HG03159 (cell line): Measurements from ENCODE around the gene PCDHB14.
"Not testable (repeated sequence)": the region's sequence is repeated elsewhere in the genome, so short reads cannot be mapped to it uniquely, and the experiment has no call there.

Experiments used
- ATAC-seq: cut with Tn5 transposase; IDR thresholded peaks from one replicate; pipeline ENCODE4 v1.9.1; 2021; ENCODE audit warnings: mild to moderate bottlenecking, moderate library complexity; ENCODE audit not compliant: unreplicated experiment

The PCDHB14 gene

DNA sequence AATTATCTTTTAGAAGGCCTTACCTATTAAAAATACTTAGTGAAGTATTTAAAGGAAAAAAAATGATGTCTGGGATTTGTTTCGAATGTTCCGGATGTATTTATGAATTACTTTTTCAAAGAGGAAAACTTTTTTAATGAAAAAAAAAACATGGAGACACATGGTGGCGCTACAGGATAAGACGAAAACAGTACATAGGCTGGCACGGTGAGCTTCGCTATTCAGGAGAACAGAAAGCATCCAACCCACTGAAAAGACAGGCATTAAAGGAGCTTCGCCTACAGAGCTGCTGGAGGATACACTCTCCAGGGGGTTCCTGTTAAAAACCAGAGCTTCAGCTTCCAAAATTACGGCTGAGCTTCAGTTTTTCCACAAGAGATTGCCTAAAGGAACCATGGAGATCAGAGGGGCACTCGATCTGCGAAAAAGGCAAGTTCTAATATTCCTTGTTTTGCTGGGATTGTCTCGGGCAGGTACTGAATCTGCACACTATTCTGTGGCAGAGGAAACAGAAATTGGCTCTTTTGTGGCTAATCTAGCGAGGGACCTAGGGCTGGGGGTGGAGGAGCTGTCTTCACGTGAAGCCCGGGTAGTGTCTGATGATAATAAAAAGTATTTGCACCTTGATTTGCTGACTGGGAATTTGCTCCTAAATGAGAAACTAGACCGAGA lies at the start of gene PCDHB14:
Gene PCDHB14, plus strand, starts transcription at position 232 of the 672 bp plus-strand sequence. Its CDS starts 163 bp downstream, at position 395.
- ATAC-seq = no peak

DNA sequence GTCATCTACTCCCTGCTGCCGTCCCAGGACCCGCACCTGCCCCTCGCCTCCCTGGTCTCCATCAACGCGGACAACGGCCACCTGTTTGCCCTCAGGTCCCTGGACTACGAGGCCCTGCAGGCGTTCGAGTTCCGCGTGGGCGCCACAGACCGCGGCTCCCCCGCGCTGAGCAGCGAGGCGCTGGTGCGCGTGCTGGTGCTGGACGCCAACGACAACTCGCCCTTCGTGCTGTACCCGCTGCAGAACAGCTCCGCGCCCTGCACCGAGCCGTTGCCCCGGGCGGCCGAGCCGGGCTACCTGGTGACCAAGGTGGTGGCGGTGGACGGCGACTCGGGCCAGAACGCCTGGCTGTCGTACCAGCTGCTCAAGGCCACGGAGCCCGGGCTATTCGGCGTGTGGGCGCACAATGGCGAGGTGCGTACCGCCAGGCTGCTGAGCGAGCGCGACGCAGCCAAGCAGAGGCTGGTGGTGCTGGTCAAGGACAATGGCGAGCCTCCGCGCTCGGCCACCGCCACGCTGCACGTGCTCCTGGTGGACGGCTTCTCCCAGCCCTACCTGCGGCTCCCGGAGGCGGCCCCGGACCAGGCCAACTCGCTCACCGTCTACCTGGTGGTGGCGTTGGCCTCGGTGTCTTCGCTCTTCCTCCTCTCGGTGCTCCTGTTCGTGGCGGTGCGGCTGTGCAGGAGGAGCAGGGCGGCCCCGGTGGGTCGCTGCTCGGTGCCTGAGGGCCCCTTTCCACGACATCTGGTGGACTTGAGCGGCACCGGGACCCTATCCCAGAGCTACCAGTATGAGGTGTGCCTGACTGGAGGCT lies 48.6 kb upstream of the PCDHB14 start:
- ATAC-seq = not testable (repeated sequence)

DNA sequence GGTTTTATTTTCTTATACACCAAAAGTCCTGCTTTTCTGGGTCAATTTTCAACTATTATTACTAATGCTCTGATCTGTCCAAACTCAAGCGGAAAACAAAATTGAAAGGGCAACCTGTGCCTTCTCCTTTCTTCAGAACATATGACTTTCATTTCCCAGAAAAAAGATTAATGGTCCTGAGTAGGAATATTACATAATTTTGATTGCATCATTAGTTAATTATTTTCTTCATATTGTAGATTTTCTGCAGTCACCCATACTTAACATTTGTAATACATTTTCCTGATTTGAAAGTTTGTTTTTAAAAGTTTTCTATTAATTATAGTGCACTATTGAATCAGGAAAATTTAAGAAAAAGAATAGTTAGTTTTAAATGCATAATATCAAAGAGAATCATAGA lies 47.2 kb upstream of the PCDHB14 start:
- no peak for ATAC-seq

DNA sequence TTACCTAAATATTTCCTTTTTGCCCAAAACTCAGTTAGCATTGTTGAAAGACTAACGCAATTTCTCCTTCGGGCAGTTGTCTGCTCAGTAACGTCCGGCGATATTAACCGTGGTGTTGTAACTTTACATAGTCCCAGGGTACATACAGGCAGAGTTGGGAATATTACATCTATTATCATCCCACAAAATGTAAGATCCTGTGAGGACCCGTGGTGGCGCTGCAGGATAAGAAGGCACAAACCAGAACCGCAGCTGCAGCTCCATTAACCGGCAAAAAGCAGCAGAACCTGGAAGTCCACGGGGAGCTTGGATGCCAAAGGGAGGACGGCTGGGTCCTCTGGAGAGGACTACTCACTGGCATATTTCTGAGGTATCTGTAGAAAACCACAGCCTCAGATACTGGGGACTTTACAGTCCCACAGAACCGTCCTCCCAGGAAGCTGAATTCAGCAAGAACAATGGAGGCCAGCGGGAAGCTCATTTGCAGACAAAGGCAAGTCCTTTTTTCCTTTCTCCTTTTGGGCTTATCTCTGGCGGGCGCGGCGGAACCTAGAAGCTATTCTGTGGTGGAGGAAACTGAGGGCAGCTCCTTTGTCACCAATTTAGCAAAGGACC lies 45.5 kb upstream of the PCDHB14 start, which contains the start of gene PCDHB8:
Gene PCDHB8, plus strand, starts transcription at position 214 of the 615 bp plus-strand sequence. Its CDS starts 245 bp downstream, at position 459.
- ATAC-seq = not testable (repeated sequence)

DNA sequence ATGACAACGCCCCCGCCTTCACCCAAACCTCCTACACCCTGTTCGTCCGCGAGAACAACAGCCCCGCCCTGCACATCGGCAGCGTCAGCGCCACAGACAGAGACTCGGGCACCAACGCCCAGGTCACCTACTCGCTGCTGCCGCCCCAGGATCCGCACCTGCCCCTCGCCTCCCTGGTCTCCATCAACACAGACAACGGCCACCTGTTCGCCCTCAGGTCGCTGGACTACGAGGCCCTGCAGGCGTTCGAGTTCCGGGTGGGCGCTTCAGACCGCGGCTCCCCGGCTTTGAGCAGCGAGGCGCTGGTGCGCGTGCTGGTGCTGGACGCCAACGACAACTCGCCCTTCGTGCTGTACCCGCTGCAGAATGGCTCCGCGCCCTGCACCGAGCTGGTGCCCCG lies 43.8 kb upstream of the PCDHB14 start:
- ATAC-seq = not testable (repeated sequence)

DNA sequence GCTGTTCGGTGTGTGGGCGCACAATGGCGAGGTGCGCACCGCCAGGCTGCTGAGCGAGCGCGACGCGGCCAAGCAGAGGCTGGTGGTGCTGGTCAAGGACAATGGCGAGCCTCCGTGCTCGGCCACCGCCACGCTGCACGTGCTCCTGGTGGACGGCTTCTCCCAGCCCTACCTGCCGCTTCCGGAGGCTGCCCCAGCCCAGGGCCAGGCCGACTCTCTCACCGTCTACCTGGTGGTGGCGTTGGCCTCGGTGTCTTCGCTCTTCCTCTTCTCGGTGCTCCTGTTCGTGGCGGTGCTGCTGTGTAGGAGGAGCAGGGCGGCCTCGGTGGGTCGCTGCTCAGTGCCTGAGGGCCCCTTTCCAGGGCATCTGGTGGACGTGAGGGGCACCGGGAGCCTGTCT lies 43.3 kb upstream of the PCDHB14 start:
- not testable (repeated sequence) for ATAC-seq

DNA sequence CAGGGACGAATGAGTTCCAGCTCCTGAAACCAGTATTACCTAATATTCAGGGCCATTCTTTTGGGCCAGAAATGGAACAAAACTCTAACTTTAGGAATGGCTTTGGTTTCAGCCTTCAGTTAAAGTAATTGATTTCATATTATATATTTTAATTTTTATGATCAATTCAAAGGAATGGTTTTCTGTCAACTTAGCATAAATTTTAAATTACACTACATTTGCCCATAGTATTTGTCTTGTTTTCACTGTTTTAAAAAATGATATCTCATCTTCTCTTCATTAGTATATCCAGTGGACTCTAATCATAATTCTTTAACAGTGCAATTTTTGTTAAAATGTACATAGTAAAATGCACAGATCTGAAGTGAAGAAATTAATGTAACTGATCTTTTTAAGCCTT lies 42.8 kb upstream of the PCDHB14 start:
- no peak for ATAC-seq

DNA sequence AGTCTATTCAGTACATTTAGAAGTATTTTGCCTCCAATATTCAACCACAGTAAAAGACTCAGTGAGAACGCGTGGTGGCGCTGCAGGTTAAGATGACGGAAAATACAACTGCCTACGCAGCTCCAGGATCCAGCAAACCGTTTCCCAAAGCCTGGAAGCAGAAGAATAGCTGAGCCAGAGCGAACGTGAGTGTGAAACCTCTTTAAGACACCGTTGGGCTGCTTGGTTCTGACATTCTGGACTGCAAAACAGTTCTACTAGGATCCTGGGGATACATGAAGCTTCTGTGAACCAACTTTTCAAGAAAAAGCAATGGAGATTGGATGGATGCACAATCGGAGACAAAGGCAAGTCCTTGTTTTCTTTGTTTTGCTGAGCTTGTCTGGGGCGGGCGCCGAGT lies 40.9 kb upstream of the PCDHB14 start, which contains the start of gene PCDHB16:
Gene PCDHB16, plus strand, starts transcription at position 140 of the 400 bp plus-strand sequence. Its CDS starts 173 bp downstream, at position 313.
- ATAC-seq = no peak

DNA sequence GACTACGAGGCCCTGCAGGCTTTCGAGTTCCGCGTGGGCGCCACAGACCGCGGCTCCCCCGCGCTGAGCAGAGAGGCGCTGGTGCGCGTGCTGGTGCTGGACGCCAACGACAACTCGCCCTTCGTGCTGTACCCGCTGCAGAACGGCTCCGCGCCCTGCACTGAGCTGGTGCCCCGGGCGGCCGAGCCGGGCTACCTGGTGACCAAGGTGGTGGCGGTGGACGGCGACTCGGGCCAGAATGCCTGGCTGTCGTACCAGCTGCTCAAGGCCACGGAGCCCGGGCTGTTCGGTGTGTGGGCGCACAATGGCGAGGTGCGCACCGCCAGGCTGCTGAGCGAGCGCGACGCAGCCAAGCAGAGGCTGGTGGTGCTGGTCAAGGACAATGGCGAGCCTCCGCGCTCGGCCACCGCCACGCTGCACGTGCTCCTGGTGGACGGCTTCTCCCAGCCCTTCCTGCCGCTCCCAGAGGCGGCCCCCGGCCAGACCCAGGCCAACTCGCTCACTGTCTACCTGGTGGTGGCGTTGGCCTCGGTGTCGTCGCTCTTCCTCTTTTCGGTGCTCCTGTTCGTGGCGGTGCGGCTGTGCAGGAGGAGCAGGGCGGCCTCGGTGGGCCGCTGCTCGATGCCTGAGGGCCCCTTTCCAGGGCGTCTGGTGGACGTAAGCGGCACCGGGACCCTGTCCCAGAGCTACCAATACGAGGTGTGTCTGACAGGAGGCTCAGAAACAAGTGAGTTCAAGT lies 38.9 kb upstream of the PCDHB14 start:
- ATAC-seq = not testable (repeated sequence)

DNA sequence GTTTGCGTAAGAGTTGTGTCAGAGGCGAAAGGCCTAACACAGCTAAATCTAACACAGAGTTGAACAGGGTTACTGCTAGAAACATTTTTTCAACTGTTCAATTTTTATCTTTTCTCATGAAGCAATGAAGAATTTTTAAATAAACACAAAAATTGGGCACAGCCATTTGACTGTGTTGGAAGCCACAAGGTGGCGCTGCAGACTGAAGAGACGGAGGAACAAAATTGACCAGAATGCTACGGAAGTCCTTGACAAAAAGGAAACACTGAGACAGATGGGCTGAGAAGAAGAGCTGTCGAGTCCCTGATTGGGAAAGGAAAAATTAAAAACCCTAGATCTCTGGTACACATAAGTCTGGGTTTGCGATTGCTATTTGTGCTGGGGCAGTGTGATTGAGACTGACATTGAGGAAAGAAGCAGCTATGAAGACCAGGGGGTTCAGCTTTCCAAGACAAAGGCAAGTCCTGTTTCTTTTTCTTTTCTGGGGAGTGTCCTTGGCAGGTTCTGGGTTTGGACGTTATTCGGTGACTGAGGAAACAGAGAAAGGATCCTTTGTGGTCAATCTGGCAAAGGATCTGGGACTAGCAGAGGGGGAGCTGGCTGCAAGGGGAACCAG lies 36.1 kb upstream of the PCDHB14 start, which contains the start of gene PCDHB9:
Gene PCDHB9, plus strand, starts transcription at position 265 of the 616 bp plus-strand sequence. Its CDS starts 158 bp downstream, at position 423.
- no peak for ATAC-seq

DNA sequence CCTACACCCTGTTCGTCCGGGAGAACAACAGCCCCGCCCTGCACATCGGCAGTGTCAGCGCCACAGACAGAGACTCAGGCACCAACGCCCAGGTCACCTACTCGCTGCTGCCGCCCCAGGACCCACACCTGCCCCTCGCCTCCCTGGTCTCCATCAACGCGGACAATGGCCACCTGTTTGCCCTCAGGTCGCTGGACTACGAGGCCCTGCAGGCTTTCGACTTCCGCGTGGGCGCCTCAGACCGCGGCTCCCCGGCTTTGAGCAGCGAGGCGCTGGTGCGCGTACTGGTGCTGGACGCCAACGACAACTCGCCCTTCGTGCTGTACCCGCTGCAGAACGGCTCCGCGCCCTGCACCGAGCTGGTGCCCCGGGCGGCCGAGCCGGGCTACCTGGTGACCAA lies 34.5 kb upstream of the PCDHB14 start:
- ATAC-seq = not testable (repeated sequence)

DNA sequence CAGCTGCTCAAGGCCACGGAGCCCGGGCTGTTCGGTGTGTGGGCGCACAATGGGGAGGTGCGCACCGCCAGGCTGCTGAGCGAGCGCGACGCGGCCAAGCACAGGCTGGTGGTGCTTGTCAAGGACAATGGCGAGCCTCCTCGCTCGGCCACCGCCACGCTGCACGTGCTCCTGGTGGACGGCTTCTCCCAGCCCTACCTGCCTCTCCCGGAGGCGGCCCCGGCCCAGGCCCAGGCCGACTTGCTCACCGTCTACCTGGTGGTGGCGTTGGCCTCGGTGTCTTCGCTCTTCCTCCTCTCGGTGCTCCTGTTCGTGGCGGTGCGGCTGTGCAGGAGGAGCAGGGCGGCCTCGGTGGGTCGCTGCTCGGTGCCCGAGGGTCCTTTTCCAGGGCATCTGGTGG lies 34.0 kb upstream of the PCDHB14 start:
- ATAC-seq = not testable (repeated sequence)

DNA sequence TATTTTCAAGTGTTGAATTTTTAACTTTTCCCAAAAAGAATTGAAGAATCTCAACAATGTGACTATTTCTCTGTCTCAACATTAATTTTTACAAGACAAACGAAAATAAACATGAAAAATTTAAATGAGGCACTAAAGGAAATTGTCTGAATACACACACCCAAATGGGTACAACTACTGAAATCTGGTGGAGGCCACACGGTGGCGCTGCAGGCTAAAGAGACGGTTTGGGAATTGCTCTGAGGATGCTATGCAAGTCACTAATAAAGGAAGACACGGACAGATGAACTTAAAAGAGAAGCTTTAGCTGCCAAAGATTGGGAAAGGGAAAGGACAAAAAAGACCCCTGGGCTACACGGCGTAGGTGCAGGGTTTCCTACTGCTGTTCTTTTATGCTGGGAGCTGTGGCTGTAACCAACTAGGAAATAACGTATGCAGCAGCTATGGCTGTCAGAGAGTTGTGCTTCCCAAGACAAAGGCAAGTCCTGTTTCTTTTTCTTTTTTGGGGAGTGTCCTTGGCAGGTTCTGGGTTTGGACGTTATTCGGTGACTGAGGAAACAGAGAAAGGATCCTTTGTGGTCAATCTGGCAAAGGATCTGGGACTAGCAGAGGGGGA lies 30.9 kb upstream of the PCDHB14 start, which contains the start of gene PCDHB10:
Gene PCDHB10, plus strand, starts transcription at position 244 of the 616 bp plus-strand sequence. Its CDS starts 200 bp downstream, at position 444.
- ATAC-seq = no peak

DNA sequence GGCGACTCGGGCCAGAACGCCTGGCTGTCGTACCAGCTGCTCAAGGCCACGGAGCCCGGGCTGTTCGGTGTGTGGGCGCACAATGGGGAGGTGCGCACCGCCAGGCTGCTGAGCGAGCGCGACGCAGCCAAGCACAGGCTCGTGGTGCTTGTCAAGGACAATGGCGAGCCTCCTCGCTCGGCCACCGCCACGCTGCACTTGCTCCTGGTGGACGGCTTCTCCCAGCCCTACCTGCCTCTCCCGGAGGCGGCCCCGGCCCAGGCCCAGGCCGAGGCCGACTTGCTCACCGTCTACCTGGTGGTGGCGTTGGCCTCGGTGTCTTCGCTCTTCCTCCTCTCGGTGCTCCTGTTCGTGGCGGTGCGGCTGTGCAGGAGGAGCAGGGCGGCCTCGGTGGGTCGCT lies 28.8 kb upstream of the PCDHB14 start:
- not testable (repeated sequence) for ATAC-seq

DNA sequence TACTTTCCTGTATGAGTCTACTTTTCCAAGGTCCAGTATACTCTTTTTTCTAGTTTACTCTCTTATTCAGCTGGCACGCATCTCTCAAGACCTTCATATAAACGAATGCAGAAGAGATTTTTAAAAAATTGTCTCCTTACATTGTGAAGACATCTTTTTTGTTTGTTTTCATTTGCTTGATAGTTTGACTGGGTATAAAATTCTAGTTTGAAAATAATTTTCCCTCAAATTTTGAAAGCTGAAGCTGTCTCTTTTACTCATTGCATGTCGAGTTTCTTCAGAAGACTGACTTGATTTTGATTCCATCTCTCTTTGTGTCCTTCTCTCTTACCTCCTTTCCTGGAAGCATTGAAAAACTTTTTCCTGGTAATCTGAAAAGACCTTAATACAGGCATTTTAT lies 26.8 kb upstream of the PCDHB14 start:
- no peak for ATAC-seq

DNA sequence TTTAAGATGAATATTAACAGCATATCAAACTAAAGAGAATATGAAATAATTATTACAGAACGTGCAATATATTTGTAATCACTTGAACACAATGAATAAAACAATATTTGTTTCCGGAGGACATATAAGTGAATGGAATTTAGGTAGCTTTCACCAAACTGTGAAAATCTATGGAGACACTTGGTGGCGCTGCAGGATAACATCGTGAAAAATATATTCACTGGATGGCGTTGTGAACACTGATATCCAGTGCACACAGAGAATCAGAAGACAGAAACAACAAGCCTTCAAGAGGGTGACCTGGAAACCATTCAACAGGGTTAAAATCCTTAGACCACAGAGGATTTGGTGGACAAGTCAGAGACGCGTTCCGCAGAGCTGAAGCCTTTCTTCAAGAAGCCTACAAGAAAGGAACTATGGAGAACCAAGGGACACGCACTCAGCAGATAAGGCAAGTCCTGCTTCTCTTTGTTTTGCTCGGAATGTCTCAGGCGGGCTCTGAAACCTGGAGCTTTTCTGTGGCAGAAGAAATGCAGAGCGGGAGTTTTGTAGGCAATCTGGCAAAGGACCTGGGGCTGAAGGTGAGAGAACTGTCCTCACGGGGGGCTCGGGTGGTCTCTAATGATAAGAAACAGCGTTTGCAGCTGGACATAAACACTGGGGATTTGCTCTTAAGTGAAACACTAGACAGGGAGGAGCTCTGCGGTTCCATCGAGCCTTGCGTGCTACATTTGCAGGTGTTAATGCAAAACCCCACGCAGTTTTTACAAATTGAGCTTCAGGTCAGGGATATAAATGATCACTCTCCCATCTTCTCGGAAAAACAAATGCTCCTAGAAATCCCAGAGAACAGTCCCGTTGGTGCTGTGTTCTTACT lies 23.5 kb upstream of the PCDHB14 start, which contains the start of gene PCDHB11:
Gene PCDHB11, plus strand, starts transcription at position 269 of the 877 bp plus-strand sequence. Its CDS starts 148 bp downstream, at position 417.
- no peak for ATAC-seq

DNA sequence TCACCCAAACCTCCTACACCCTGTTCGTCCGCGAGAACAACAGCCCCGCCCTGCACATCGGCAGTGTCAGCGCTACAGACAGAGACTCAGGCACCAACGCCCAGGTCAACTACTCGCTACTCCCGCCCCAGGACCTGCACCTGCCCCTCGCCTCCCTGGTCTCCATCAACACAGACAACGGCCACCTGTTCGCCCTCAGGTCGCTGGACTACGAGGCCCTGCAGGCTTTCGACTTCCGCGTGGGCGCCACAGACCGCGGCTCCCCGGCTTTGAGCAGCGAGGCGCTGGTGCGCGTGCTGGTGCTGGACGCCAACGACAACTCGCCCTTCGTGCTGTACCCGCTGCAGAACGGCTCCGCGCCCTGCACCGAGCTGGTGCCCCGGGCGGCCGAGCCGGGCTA lies 22.0 kb upstream of the PCDHB14 start:
- not testable (repeated sequence) for ATAC-seq

DNA sequence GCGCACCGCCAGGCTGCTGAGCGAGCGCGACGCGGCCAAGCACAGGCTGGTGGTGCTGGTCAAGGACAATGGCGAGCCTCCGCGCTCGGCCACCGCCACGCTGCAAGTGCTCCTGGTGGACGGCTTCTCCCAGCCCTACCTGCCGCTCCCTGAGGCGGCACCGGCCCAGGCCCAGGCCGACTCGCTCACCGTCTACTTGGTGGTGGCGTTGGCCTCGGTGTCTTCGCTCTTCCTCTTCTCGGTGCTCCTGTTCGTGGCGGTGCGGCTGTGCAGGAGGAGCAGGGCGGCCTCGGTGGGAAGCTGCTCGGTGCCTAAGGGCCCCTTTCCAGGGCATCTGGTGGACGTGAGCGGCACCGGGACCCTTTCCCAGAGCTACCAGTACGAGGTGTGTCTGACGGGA lies 21.5 kb upstream of the PCDHB14 start:
- not testable (repeated sequence) for ATAC-seq
